Sigmoid colon (tissue), 7 donors: ENCODE results near the gene GJD4. TPM values are rescaled to one million over a fixed set of nuclear protein-coding genes. Genes with fewer than 3 reads are reported as not detected.

Experiments used
- DNase-seq: peaks from one replicate; pipeline ENCODE4 v3.0.0-alpha.2; 2019
- H3K27ac ChIP-seq, 4 donors: fragments of 200-600 bp; sonication (generic); one replicate each; pipeline ENCODE4 v1.5.1; 2016 to 2019; ENCODE audit warnings: mild to moderate bottlenecking in 1 of 4
- H3K27me3 ChIP-seq, 3 donors: fragments of 200-600 bp; sonication (generic); one replicate each; pipeline ENCODE4 v1.5.1; 2019; ENCODE audit warnings: mild to moderate bottlenecking in 1 of 3
- H3K36me3 ChIP-seq, 4 donors: fragments of 200-600 bp; sonication (generic); one replicate each; pipeline ENCODE4 v1.5.1; 2016 to 2019
- H3K4me1 ChIP-seq, 4 donors: fragments of 200-600 bp; sonication (generic); one replicate each; pipeline ENCODE4 v1.5.1; 2017 to 2019
- H3K4me3 ChIP-seq, 4 donors: fragments of 200-600 bp; sonication (generic); one replicate each; pipeline ENCODE4 v1.5.1; 2017 to 2019; ENCODE audit warnings: mild to moderate bottlenecking in 2 of 4, moderate library complexity in 1 of 4
- H3K9me3 ChIP-seq, 4 donors: fragments of 200-600 bp in 3 of 4; sonication (generic) in 3 of 4; one replicate each; pipeline versions ENCODE4 v1.5.1 to v1.6.1; 2013 to 2019
- EP300 ChIP-seq, 4 donors: sonication (generic); formaldehyde crosslinking; IDR thresholded peaks; one replicate each; pipeline ENCODE4 v1.6.1; 2017; ENCODE audit warnings: antibody characterized with exemption in 4 of 4
- POLR2A ChIP-seq, 2 donors: fragments of 450-650 bp; IDR thresholded peaks; one replicate each; pipeline ENCODE4 v1.6.1; 2016; ENCODE audit warnings: antibody characterized with exemption in 2 of 2, mild to moderate bottlenecking in 2 of 2, moderate library complexity in 2 of 2
- POLR2AphosphoS5 ChIP-seq, 4 donors: sonication (generic); formaldehyde crosslinking; IDR thresholded peaks; one replicate each; pipeline ENCODE4 v1.6.1; 2017; ENCODE audit warnings: antibody characterized with exemption in 4 of 4
- WGBS, 2 donors: extraction: QIAGEN DNeasy Blood & Tissue Kit; methylation state at CpG; one replicate each; pipeline ENCODE4 v1.1.7; 2013; 5-methylcytosine and 5-hydroxymethylcytosine counted together
- intact Hi-C: fragments of 100-400 bp; cut with DNase I; formaldehyde crosslinking; loops from one replicate; pipeline ENCODE4 v1.15.1; 2023
- polyA plus RNA-seq, 3 donors: library from polyadenylated mRNA; stranded (reverse); fragments of 200-250 nt; gene quantifications; one replicate each; pipeline ENCODE4 v1.2.3, GENCODE V29; 2013
- total RNA-seq, 4 donors: library from RNA; depleted of rRNA; stranded (reverse); fragments of >200 nt; gene quantifications; one replicate each; pipeline ENCODE4 v1.1.0, GENCODE V29; 2016
- TF ChIP-seq, protein P1 (sequence below), 4 experiments: fragments of 450-650 bp in 3 of 4; fragments of 200-600 bp in 1 of 4; IDR thresholded peaks; one replicate each; pipeline ENCODE4 v1.5.1; 2016 to 2019; ENCODE audit warnings: antibody characterized with exemption in 4 of 4, mild to moderate bottlenecking in 3 of 4, moderate library complexity in 2 of 4
- donor health status: healthy with polysubstance abuse.
- donor health status: Bipolar disorder and iron deficiency.
- donor health status: healthy.

GJD4 gene
- total and polyA plus RNA-seq, 7 donors = not detected

GRCh38 chr10:35569836-35570235 lies 35.3 kb upstream of the GJD4 start:
- intact Hi-C loops = no loop called here
- DNase-seq = no peak
- Histone ChIP-seq H3K27ac (no peak overlapping the region), H3K9me3 (no peaks in the 10 kb centered on the region), H3K27me3 (no peaks in the 10 kb centered on the region), H3K4me1 (peaks cover 0 to 18% (median 18%) of the 10 kb centered on the region in 4 donors), H3K36me3 (peaks cover 5 to 45% (median 21%) of the 10 kb centered on the region in 4 donors), H3K4me3 (no peak overlapping the region)
- WGBS, 2 donors = 94% methylated on average over 4 of the region's 4 CpGs
- no peak for TF ChIP-seq EP300 (IDR thresholded peaks at IDR 0.05)
- TF ChIP-seq, protein P1, sequence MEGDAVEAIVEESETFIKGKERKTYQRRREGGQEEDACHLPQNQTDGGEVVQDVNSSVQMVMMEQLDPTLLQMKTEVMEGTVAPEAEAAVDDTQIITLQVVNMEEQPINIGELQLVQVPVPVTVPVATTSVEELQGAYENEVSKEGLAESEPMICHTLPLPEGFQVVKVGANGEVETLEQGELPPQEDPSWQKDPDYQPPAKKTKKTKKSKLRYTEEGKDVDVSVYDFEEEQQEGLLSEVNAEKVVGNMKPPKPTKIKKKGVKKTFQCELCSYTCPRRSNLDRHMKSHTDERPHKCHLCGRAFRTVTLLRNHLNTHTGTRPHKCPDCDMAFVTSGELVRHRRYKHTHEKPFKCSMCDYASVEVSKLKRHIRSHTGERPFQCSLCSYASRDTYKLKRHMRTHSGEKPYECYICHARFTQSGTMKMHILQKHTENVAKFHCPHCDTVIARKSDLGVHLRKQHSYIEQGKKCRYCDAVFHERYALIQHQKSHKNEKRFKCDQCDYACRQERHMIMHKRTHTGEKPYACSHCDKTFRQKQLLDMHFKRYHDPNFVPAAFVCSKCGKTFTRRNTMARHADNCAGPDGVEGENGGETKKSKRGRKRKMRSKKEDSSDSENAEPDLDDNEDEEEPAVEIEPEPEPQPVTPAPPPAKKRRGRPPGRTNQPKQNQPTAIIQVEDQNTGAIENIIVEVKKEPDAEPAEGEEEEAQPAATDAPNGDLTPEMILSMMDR (IDR thresholded peaks at IDR 0.05) = no peak

- Histone ChIP-seq H3K27ac (no peak overlapping the region), H3K4me1 (peaks cover 0 to 13% (median 12%) of the 10 kb centered on the region in 4 donors), H3K36me3 (peaks cover 5 to 45% (median 21%) of the 10 kb centered on the region in 4 donors), H3K4me3 (no peak overlapping the region), H3K9me3 (no peaks in the 10 kb centered on the region), H3K27me3 (no peaks in the 10 kb centered on the region)
- no peak for DNase-seq
- WGBS, 2 donors = 84 to 87% methylated on average over 1 of the region's 1 CpG
- TF ChIP-seq, protein P1 (IDR thresholded peaks at IDR 0.05) = no peak
- no peak for TF ChIP-seq EP300 (IDR thresholded peaks at IDR 0.05)
- no peak for TF ChIP-seq POLR2A (IDR thresholded peaks at IDR 0.05)
- no peak for TF ChIP-seq POLR2AphosphoS5 (IDR thresholded peaks at IDR 0.05)
- intact Hi-C loops = no loop called here
Observed at GRCh38 chr10:35570397-35570796, 34.7 kb upstream of the GJD4 start.

DNA sequence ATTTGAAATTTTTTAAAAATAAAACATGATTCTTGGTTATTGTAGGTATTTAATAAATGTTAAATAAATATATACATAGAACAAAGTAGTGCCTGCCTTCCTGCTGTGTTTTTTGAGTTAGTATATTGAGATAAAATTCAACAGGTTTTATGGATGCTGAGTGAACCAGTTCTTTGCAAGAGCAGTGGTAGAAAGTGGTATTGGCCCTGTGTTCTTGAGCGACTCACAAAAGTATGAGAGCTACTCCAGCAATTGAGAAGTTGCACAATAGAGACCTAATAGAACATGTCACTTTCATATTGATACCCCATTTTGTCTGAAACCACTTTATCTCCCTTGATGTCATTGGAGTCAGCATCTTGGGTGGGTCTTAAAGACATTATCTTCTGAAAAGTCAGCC lies 32.6 kb upstream of the GJD4 start:
- Histone ChIP-seq H3K36me3 (peaks cover 5 to 39% (median 18%) of the 10 kb centered on the region in 4 donors), H3K9me3 (no peaks in the 10 kb centered on the region), H3K4me1 (no peaks in the 10 kb centered on the region), H3K27ac (no peak overlapping the region), H3K27me3 (no peaks in the 10 kb centered on the region), H3K4me3 (no peak overlapping the region)
- DNase-seq = no peak
- TF ChIP-seq POLR2AphosphoS5 (IDR thresholded peaks at IDR 0.05) (no peak), EP300 (IDR thresholded peaks at IDR 0.05) (no peak), POLR2A (IDR thresholded peaks at IDR 0.05) (no peak)
- TF ChIP-seq, protein P1 (IDR thresholded peaks at IDR 0.05) = no peak
- 93 to 97% methylated on average over 1 of the region's 1 CpG for WGBS, 2 donors
- intact Hi-C loops = no loop called here

DNA sequence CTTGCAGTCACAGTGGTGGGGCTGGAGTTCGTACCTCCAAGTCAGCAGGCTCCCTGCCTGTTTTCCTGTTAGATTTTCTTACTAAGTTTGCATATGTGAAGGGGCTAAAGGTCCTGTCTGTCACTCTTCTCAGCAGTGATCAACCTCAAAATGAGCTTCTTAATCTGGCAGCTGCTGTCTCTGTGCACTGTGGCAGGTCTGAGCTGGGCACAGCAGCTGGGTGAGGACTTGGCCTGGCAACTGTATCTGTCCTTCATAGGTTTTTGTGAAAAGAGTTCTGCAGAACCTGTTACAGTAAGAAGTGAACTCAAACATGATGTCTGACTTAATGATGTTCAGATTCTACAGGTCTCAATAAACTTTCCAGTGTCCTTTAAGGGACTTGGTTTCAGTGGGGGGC lies 31.3 kb upstream of the GJD4 start:
- Histone ChIP-seq H3K27ac (no peak overlapping the region), H3K27me3 (no peaks in the 10 kb centered on the region), H3K4me3 (no peak overlapping the region), H3K36me3 (peaks cover 3 to 27% (median 10%) of the 10 kb centered on the region in 4 donors), H3K4me1 (no peaks in the 10 kb centered on the region), H3K9me3 (no peaks in the 10 kb centered on the region)
- TF ChIP-seq POLR2A (IDR thresholded peaks at IDR 0.05) (no peak), EP300 (IDR thresholded peaks at IDR 0.05) (no peak), POLR2AphosphoS5 (IDR thresholded peaks at IDR 0.05) (no peak)
- TF ChIP-seq, protein P1 (IDR thresholded peaks at IDR 0.05) = no peak
- intact Hi-C loops = no loop called here
- no peak for DNase-seq
- WGBS, 2 donors = 92 to 94% methylated on average over 1 of the region's 1 CpG

DNA sequence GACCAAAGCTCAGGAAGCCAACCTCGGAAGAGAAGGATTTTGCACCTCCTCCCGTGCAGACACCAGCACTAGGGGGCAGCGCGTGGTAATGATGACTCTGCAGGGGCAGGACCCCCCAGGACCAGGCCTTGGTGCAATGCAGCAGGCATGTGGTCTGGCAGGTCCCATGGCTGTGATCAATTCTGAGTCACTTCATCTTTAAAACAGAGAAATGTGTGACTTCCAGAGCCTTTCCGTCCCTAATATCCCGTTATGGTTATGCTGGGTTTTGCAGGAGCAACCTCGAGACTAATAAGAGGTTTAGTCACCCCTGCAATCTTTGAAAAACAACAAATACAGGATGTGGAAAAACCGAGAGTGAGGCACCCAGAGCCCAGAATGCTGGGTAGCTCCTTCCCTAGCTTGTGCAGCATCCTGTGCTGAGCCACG lies 30.2 kb upstream of the GJD4 start:
- no peak for TF ChIP-seq POLR2AphosphoS5 (IDR thresholded peaks at IDR 0.05)
- no peak for TF ChIP-seq EP300 (IDR thresholded peaks at IDR 0.05)
- no peak for TF ChIP-seq POLR2A (IDR thresholded peaks at IDR 0.05)
- TF ChIP-seq, protein P1 (IDR thresholded peaks at IDR 0.05) = no peak
- WGBS, 2 donors = 87 to 93% methylated on average over 9 of the region's 9 CpGs
- H3K27me3 ChIP-seq = no peaks in the 10 kb centered on the region
- no peaks in the 10 kb centered on the region for H3K9me3 ChIP-seq
- no peaks in the 10 kb centered on the region for H3K4me1 ChIP-seq
- intact Hi-C loops = no loop called here
- peaks cover 0 to 16% (median 2%) of the 10 kb centered on the region in 4 donors for H3K36me3 ChIP-seq
- H3K27ac ChIP-seq = no peak overlapping the region
- no peak for DNase-seq
- no peak overlapping the region for H3K4me3 ChIP-seq
